H1 (cell line): ENCODE measurements around the gene PSMD5. TPM values are rescaled to one million over a fixed set of nuclear protein-coding genes. Genes with fewer than 3 reads are reported as not detected.

Source experiments
- CEBPB ChIP-seq: IDR thresholded peaks from 2 replicates; pipeline ENCODE4 v1.6.1; 2012; ENCODE audit warnings: low read depth, low read length
- CHD1 ChIP-seq: IDR thresholded peaks from 2 replicates; pipeline ENCODE4 v1.6.1; 2012; ENCODE audit warnings: low read depth, low read length, improper control_type of control experiment
- CHD2 ChIP-seq: IDR thresholded peaks from 2 replicates; pipeline ENCODE4 v1.6.1; 2012; ENCODE audit warnings: low read length, improper control_type of control experiment
- CREB1 ChIP-seq: IDR thresholded peaks from 2 replicates; pipeline ENCODE4 v1.6.1; 2012; ENCODE audit warnings: inconsistent platforms
- EGR1 ChIP-seq: IDR thresholded peaks from 2 replicates; pipeline ENCODE4 v1.6.1; 2011; ENCODE audit warnings: low read depth, low read length, borderline replicate concordance
- SP1 ChIP-seq: IDR thresholded peaks from 2 replicates; pipeline ENCODE4 v1.6.1; 2011; ENCODE audit warnings: low read depth, low read length
- polyA plus RNA-seq, 7 experiments: library from polyadenylated mRNA; depleted of rRNA in 3 of 7; stranded (reverse) in 5 of 7; unstranded in 2 of 7; fragments of >200 nt in 5 of 7; fragments of 200-250 nt in 2 of 7; gene quantifications; 1 replicate in 5 of 7; 2 replicates in 1 of 7; 4 replicates in 1 of 7; pipeline versions ENCODE4 v1.2.1 to v1.2.3, GENCODE V29; 2011 to 2013; ENCODE audit warnings: missing spikeins in 2 of 7, mixed read lengths in 2 of 7
- total RNA-seq: library from RNA; stranded (reverse); fragmentation: NEBNext Ultra II Directional; extraction: Animal tissue kit (Norgen Biotek cat#: 25700); gene quantifications from 2 replicates; pipeline ENCODE4 v1.2.1, GENCODE V29; 2021
- TF ChIP-seq, protein P1 (sequence below): IDR thresholded peaks from 2 replicates; pipeline ENCODE4 v1.6.1; 2012; ENCODE audit warnings: inconsistent platforms

Gene PSMD5
- total and polyA plus RNA-seq, 2 of the 8 experiments (the other 6 are each of a cell fraction or from before 2014, with no cell fraction given), result 19.2 to 30.5 TPM

DNA sequence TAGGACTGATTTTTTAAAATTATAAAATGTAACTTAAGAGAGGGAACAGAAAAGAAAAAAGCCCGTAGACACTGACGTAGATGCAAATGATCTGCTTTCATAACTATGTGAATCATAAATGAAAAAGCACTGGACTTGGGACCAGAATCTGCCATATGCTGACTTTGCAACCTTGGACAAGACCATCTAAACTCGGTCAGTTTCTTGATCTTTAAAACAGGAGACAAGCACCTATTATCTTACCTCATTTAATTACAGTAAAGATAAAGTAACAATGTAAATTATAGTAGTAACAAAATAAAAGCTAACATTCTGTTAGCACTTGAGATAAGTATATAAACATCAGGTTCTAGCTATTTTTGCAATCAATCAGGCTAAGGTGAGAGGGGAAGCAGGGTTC is 69.5 kb downstream of the PSMD5 start (continued):
- TF ChIP-seq CHD1 (no peak), CHD2 (no peak), CEBPB (no peak), SP1 (no peak), CREB1 (no peak), EGR1 (no peak)
- TF ChIP-seq, protein P1, sequence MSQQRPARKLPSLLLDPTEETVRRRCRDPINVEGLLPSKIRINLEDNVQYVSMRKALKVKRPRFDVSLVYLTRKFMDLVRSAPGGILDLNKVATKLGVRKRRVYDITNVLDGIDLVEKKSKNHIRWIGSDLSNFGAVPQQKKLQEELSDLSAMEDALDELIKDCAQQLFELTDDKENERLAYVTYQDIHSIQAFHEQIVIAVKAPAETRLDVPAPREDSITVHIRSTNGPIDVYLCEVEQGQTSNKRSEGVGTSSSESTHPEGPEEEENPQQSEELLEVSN, result no peak
